ENCODE data around the gene IL4R. TPM values are rescaled to one million over a fixed set of nuclear protein-coding genes. Genes with fewer than 3 reads are reported as not detected.

Gene IL4R
- total and polyA plus RNA-seq, 2 of the 8 experiments (the other 6 are each of a cell fraction or from before 2014, with no cell fraction given): 29.1 to 29.4 TPM

DNA sequence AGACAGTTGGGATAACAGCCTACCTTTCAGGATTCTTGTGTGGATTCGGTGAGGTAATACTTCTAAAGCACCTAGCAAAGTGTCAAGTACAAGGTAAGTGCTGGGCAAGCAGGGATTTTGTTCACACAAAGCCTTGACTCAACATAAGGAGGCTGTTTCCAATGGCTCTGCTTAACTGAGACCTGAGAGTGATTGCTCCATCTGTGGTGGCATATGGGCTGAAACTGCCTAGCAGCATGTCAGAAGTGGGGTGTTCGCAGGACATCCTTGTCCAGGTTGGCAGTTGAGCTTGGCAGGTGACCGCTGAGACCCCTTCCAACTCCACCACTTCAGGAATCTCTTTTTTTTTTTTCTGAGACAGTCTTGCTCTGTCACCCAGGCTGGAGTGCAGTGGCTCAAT lies 19.8 kb downstream of the IL4R start:
- Histone ChIP-seq H2BK15ac (ENCODE audit: low read length) (no peak overlapping the region), H2AFZ (ENCODE audit: low read length) (no peak overlapping the region), H2AK5ac (ENCODE audit: low read depth, low read length) (no peak overlapping the region), H2BK5ac (ENCODE audit: low read depth, low read length) (no peak overlapping the region), H3K9me3 (ENCODE audit: insufficient read depth in 2 of 2, low read depth in 1 of 2, low read length in 1 of 2) (peaks cover 0 to 1% of the 10 kb centered on the region in 2 experiments; a peak in 1 of 4 replicates), H3K23me2 (ENCODE audit: low read depth, low read length) (no peaks in the 10 kb centered on the region; the same call in 1 of the 2 replicates), H3K18ac (ENCODE audit: extremely low read depth, low read length) (no peak overlapping the region), H3K27ac (ENCODE audit: low read depth, low read length) (no peak overlapping the region), H3K27me3 (replicated peaks in 1 of 4; ENCODE audit: control insufficient read depth in 3 of 4, extremely low read depth in 1 of 4, insufficient read depth in 3 of 4, low read length in 3 of 4) (no peaks in the 10 kb centered on the region), H4K20me1 (replicated peaks in 1 of 2; ENCODE audit: control insufficient read depth in 1 of 2, insufficient read depth in 2 of 2, low read length in 2 of 2) (no peaks in the 10 kb centered on the region), H3K79me1 (ENCODE audit: low read depth, low read length) (peaks cover 5% of the 10 kb centered on the region), H2BK12ac (ENCODE audit: low read depth, low read length) (no peak overlapping the region), H3K4me2 (ENCODE audit: insufficient read depth in 1 of 2, low read depth in 2 of 2, low read length in 2 of 2) (no peak overlapping the region), H3K4ac (replicated peaks; ENCODE audit: insufficient read length, low read depth, low read length) (no peak overlapping the region), H3K23ac (ENCODE audit: insufficient read length) (no peak overlapping the region), H3K4me3 (ENCODE audit: extremely low read depth in 1 of 4, insufficient read depth in 2 of 4, low read depth in 3 of 4, low read length in 4 of 4) (no peak overlapping the region), H4K8ac (ENCODE audit: extremely low read depth, insufficient read depth, low read length) (no peak overlapping the region; the same call in 1 of the 2 replicates), H3K9ac (replicated peaks in 1 of 4; ENCODE audit: extremely low read depth in 1 of 4, low read depth in 3 of 4, low read length in 3 of 4) (no peak overlapping the region; a peak in 1 of 7 replicates), H3K79me2 (ENCODE audit: control insufficient read depth in 1 of 2, insufficient read depth in 2 of 2, low read length in 2 of 2) (peaks cover 0 to 19% of the 10 kb centered on the region in 2 experiments; a peak in 2 of 4 replicates), H3K4me1 (replicated peaks in 1 of 4; ENCODE audit: control insufficient read depth in 3 of 4, insufficient read depth in 4 of 4, low read length in 3 of 4) (peaks cover 0 to 8% (median 6%) of the 10 kb centered on the region in 4 experiments; a peak in 3 of 7 replicates), H4K91ac (replicated peaks; ENCODE audit: insufficient read length, low read length) (no peak overlapping the region), H3K56ac (replicated peaks; ENCODE audit: insufficient read length, low read depth, low read length) (no peak overlapping the region), H2BK20ac (ENCODE audit: low read length) (no peak overlapping the region), H4K5ac (ENCODE audit: insufficient read length, low read depth, low read length) (no peak overlapping the region), H2BK120ac (replicated peaks; ENCODE audit: low read depth, low read length) (no peak overlapping the region), H3K14ac (ENCODE audit: insufficient read length) (no peak overlapping the region), H3K36me3 (ENCODE audit: control insufficient read depth in 2 of 4, insufficient read depth in 4 of 4, low read length in 3 of 4) (no peaks in the 10 kb centered on the region)
- WGBS, 2 experiments (ENCODE audit: extremely low coverage in 1 of 2, insufficient coverage in 1 of 2, insufficient read length in 1 of 2, insufficient replicate concordance in 2 of 2, low coverage in 1 of 2, low lambda C conversion rate in 2 of 2, missing lambda C conversion rate in 1 of 2): 90% methylated on average over 3 of the region's 3 CpGs; no CpG with 5 or more reads in 1 of the 2 experiments
- POLR2A ChIA-PET (ENCODE audit: partially characterized antibody): interaction anchor here (0.7 kb wide), 1 partner anchor 14 kb away, joined by 3 read pairs; no protein-coding TSS in a partner anchor
- CTCF ChIA-PET (ENCODE audit: partially characterized antibody): no interaction called here
- TF ChIP-seq TCF12 (IDR thresholded peaks at IDR 0.05; ENCODE audit: low read depth, low read length): no peak
- TF ChIP-seq RFX5 (IDR thresholded peaks at IDR 0.05; ENCODE audit: borderline replicate concordance, low read depth, low read length): no peak
- TF ChIP-seq FOSL1 (IDR thresholded peaks at IDR 0.05; ENCODE audit: insufficient read depth, low read depth, low read length): no peak
- no peak for TF ChIP-seq HDAC2 (IDR thresholded peaks at IDR 0.05; ENCODE audit: borderline replicate concordance in 1 of 2, low read depth in 2 of 2, low read length in 2 of 2)
- FAIRE-seq (no peak), DNase-seq (ENCODE audit: low read depth in 1 of 2, low spot score in 2 of 2) (no peak)

Measured in H1 (cell line).